GM10847 (cell line): ENCODE measurements around the gene CRISPLD2.

ENCODE experiments used
- POLR2A ChIP-seq: IDR thresholded peaks from 2 replicates; pipeline ENCODE4 v1.6.1; 2011; ENCODE audit not compliant: insufficient read length; ENCODE audit errors: extremely low read depth

CRISPLD2 gene

DNA sequence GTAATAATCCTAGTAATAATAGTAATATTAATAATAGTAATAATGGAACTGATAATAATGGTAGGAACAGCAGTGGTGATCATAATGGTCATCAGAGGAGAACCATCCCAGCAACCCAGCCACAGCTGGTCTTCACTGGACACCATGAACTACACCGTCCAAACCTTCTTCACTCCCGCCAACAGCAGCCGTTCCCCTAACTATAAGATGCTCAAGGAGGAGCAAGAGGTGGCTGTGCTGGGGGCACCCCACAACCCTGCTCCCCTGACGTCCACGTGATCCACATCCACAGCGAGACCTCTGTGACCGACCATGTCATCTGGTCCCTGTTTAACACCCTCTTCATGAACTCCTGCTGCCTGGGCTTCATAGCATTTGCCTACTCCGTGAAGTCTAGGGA, 100.5 kb downstream of the CRISPLD2 start:
- TF ChIP-seq POLR2A: no peak

- TF ChIP-seq POLR2A: no peak
Observed at GRCh38 chr16:84922351-84923120, 102.8 kb downstream of the CRISPLD2 start.

- TF ChIP-seq POLR2A: no peak
Observed at GRCh38 chr16:84924331-84925091, 104.7 kb downstream of the CRISPLD2 start.

GRCh38 chr16:84925092-84925772, 105.4 kb downstream of the CRISPLD2 start:
- no peak for TF ChIP-seq POLR2A

- TF ChIP-seq POLR2A: no peak
Observed at GRCh38 chr16:84925773-84926372, 106.1 kb downstream of the CRISPLD2 start.

GRCh38 chr16:84926462-84926861, 106.7 kb downstream of the CRISPLD2 start:
- no peak for TF ChIP-seq POLR2A

DNA sequence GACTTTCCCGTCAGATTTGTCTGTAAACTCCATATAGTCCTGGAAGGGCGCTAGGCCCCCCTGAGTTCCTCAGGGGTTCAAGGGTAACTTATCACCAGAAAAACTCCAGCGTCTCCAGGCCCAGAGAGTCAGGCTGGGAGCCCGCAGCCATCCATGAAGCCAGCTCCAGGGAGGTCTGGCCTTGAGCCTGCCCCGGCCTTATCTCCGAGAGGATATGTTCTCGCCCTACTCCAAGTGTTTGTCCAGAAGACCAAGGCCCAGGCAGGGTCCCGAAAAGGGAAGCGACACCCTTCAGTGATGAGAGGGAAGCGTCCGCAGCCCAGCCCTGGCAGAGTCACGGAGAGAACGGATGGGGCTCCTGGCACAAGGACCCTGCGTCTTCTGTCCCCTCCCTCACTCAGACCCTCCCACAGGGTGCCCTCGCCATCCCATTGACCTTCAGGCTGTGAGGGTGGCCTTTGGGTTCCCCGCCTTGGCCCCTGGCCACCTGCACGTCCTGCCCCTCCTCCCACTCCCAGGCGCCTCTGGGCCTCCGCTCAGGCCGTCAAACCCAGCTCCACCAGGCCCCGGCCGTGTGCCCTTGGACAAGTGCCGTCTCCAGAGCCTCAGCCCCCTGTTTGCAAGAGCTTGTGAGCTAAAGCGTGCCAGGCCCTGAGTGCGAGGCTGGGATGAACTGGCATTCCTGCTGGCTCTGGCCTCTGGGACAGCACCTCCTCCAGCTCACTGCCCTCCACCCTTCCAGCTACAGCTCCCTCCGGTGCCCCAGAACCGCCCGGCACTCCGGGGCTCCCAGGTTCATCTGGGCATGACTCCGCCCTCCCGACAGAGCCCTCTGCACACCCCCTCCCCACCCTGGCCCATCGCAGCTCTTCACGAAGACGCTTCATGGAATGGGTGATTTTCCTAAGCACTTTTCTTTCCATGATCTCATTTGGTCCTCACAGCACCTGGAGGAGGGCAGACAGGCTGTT, 108.1 kb downstream of the CRISPLD2 start:
- TF ChIP-seq POLR2A: no peak

GRCh38 chr16:84928679-84929420, 109.1 kb downstream of the CRISPLD2 start:
- no peak for TF ChIP-seq POLR2A

- TF ChIP-seq POLR2A: no peak
Observed at GRCh38 chr16:84929421-84930297, 109.9 kb downstream of the CRISPLD2 start.

DNA sequence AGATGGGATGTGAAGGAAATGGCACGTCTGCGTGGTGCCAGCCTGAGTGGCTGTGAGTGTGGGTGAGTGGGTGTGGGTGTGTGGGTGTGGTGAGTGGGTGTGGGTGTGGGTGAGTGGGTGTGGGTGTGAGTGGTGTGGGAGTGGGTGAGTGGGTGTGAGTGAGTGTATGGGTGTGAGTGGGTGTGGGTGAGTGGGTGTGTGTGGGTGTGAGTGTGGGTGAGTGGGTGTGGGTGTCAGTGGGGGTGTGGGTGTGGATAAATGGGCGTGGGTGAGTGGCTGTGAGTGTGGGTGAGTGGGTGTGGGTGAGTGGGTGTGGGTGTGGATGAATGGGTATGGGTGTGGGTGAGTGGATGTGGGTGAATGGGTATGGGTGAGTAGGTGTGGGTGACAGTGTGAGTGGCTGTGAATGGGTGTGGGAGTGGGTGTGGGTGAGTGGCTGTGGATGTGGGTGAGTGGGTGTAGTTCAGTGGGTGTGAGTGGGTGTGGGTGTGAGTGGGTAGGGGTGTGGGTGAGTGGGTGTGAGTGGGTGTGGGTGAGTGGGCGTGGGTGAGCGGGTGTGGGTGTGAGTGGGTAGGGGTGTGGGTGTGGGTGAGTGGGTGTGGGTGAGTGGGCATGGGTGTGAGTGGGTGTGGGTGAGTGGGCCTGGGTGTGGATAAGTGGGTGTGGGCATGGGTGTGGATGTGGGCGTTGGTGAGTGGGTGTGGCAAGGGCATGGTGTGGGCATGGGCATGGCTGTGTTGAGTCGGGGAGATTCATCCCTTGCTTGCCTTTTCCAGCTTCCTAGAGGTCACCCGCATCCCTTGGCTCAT, 110.7 kb downstream of the CRISPLD2 start:
- TF ChIP-seq POLR2A: no peak

GRCh38 chr16:84931107-84931494, 111.3 kb downstream of the CRISPLD2 start:
- no peak for TF ChIP-seq POLR2A

DNA sequence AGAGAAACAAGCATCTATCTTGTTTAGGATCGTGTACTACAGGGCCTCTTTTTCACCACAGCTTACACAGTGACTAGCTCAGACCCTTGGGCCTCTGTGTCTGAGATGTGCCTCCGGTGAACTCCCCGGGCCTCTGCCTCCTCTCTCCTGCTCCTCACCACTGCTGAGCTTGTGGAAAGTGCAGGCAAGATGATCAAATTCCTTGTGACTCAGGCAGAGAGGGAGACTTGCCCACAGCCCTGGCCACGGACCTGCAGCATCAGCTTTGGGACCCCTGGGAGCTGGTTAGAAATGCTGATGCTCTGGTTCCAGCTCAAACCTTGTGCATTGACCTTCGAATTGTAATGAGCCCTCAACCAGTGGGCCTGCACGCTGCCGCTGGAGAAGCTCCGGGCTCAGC, 111.7 kb downstream of the CRISPLD2 start:
- no peak for TF ChIP-seq POLR2A
